GM19467 (cell line): ENCODE results near the gene ACTR3.
"Not testable (repeated sequence)": the region's sequence is repeated elsewhere in the genome, so short reads cannot be mapped to it uniquely, and the experiment has no call there.

ENCODE experiments used
- ATAC-seq: cut with Tn5 transposase; IDR thresholded peaks from one replicate; pipeline ENCODE4 v1.9.1; 2021; ENCODE audit warnings: mild to moderate bottlenecking, moderate library complexity; ENCODE audit not compliant: unreplicated experiment

Gene ACTR3

DNA sequence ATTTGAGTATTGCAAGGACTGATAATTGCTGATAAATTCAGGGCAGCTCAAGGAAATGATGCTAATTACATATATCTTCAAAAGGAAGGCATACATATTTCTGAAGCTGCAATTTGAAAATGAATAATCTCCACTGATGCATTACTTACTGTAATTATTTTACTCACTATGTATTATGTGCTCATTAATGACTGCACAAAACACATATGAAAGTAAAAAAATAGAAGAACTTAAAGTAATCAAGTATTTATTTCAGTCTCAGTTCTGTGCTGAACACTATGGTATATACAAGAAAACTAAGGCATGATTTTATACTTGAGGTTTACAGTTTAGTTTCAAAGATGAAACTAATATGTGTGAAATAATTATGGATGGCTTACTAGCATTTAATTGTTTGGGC is 9.3 kb downstream of the ACTR3 start:
- no peak for ATAC-seq

DNA sequence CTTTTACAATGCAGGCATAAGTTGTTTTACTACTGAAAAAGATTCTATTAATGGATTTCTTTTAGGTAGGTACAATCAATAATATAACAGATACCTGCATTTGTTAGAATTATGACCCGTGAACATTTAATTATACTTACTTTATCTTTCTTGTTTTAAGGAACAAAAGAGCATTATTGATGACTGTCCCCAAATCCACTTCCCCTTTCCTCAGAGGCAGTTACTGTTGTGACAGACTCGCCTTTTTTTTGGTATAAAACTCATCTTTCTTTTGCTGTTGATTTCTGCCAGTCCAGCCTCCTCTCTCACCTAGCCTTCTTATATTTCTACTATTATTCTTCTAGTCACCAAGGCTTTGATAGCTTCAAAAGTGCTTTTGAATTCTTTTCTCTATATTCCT is 12.1 kb downstream of the ACTR3 start:
- no peak for ATAC-seq

DNA sequence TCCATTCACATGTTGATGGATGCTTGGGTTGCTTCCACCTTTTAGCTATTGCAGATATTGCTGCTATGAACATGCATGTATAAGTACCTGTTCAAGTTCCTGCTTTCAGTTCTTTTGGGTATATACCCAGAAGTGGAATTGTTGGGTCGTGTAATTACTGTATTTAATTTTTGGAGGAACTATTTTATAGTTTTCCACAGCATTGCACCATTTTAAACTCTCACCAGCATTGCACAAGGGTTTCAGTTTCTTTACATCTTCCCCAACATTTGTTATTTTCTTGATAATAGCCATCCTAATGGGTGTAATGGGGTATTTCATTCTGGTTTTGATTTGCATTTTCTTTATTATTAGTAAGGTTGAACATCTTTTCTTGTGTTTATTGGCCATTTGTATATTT is 16.0 kb downstream of the ACTR3 start:
- no peak for ATAC-seq

DNA sequence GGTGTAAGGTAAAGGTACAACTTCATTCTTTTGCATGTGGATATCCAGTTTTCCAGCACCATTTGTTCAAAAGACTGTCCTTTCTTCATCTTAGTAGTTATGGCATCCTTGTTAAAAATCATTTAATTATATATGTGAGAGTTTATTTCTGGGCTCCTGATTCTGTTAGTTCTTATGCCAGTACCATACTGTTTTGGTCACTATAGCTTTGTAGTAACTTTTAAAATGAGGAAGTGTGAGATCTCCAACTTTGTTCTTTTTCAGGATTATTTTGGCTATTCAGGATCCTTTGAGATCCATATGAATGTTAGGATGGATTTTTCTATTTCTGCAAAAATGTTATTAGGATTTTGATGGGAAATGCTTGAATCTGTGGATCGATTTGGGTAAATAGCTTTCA is 16.8 kb downstream of the ACTR3 start:
- no peak for ATAC-seq

DNA sequence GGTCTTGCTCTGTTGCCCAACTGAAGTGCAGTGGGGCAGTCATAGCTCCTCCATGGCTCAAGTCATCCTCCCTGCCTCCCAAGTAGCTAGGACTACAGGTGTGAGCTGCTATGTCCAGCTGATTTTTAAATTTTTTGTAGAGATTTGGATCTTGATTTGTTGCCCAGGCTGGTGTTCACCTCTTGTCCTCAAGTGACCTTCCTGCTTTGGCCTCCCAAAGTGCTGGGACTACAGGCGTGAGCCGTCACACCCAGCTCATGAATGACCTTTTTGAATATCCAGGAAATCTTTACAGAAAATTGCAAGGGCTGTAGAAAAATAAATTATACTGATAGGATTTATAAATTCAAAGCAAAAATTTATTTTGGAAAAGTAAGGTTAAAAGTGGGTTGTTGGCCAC is 17.4 kb downstream of the ACTR3 start:
- ATAC-seq = no peak

DNA sequence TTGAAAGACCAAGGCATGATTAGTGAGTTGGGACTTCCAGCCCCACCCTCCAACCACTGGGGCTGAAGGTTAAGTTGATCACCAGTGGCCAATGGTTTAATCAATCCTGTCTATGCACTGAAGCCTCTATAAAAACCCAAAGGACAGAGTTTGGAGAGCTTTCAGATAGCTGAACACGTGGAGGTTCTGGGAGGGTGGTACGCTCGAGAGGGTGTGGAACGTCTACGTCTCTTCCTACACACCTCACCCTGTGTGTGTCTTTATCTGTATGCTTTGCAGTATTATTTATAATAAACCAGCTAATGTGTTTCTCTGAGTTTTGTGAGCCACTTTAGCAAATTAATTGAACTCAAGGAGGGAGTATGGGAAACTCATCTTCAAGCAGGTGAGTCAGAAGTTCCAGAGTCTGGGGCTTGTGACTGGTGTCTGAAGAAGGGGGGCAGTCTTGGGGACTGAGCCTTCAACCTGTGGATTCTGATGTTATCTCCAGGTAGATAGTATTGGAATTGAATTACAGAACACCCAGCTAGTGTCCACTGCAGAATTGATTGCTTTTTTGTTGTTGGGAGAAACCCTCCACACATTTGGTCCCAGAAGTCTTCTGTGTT is 20.3 kb downstream of the ACTR3 start:
- no peak for ATAC-seq

DNA sequence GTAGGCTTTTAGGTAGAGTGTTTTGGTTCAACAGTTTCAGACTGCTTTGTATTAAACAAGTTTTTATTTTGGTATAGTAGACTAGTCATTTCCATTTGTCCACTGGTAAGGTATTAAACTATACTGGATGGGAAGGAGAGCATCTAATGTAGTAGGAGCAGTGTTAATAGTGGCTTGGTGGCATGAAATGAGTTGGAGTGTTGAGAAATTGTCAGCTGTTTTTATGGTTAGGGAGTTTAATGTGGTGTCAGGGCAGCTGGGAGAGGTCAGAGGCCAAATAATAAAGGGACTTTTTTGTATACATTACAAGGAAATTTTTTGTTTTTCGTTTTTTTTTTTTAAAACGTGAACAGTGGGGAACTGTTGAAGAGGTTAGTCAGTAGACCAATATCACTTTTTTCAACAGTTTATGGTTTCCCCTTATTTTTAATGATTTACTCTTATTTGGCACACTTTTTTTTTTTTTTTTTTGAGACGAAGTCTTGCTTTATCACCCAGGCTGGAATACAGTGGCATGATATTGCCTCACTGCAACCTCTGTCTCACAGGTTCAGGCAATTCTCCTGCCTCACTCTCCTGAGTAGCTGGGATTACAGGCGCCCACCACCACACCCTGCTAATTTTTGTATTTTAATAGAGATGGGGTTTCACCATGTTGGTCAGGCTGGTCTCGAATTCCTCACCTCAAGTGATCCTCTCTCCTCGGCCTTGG is 21.2 kb downstream of the ACTR3 start:
- no peak for ATAC-seq

DNA sequence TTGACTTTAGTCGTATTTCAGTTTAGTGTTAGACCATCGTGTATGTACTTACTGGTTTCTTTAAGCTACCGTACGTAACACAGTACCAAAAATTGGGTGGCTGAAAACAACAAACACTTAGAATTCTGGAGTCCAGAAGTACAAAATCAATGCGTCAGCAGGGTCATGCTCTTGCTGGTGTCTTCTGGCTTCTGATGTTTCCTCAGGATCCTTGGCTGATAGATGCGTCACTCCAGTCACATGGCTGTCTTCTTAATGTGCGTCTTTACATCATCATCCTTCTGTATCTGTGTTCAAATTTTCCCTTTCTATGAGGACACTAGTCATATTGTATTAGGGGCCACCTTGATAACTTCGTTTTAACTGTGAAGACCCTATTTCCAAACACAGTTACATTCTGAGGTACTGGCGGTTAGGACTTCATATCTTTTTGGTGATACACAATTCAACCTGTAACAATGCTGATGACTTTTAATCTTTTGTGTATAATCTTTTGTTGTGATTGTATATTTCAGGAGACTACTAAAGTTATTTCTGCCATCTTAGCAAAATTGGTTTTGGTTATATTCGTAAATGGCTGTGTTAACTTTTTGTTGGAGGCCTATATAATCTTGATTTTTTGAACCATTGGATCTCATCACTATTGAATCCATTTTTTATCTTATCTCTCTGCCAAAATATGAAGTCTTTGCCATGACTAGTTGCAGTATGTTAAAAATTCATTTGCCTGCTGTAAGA is 25.4 kb downstream of the ACTR3 start:
- ATAC-seq = no peak

DNA sequence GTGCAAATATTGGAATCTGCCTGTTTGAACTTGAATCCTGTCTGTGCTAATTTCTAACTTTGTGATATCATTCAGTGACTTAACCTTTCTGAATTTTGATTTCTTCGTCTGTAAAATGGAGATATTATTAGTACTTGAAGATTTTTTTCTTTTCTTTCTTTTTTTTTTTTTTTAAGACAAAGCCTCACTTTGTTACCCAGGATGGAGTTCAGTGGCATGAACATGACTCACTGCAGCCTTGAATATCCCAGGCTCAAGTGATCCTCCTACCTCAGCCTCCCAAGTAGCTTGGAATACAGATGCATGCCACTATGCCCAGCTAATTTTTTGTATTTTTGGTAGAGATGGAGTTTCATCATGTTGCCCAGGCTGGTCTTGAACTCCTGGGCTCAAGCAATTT is 28.3 kb downstream of the ACTR3 start:
- ATAC-seq = no peak

DNA sequence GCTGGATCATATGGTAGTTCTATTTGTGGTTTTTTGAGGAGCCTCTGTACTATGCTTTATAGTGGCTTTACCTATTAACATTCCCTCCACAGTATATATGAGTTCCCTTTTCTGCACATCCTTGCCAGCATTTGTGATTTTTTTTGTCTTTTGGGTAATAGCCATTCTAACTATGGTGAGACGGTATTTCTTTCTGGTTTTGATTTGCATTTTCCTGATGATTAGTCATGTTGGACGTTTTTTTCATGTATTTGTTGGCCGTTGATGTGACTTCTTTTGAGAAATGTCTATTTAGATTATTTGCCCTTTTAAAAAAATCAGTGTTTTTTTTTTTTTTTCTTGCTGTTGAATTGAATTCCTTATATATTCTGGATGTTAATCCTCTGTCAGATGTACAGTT is 31.1 kb downstream of the ACTR3 start:
- no peak for ATAC-seq

DNA sequence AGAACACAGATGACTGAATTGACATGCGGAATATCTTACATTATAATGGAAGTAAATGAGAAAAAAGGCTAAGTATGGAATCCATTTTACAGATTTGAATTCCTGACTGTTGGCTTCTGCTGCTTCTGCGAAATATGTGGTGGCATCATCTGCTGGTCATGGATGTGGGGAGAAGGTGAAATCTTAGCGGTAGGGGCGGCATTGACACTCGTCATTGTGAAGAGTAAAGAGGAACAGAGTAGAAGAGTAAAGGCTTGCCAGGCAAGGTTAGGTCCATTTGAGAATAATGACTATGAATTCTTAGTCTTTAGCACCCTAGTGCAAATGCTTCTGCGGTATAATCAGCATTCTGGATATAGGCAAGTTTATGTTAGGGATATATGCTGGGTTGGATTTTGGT is 32.4 kb downstream of the ACTR3 start:
- no peak for ATAC-seq

DNA sequence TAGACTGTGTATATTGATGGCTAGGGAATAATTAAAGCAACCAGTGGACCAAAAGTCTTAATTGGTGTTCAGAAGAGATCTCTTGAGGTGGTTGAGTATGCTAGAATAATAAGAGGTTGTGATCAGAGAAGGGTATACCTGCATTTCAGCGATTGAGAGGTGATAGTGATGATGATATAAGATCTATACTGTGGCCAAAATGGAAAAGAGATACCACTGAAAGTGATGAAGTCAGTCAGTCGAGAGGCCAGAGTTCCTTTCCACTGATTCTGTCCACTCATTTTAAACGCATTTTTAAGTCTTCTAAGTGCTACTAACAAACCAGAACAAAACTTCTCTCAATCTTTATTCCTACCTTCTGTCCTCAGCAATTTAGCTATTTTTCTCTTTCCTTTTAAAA is 32.9 kb downstream of the ACTR3 start:
- no peak for ATAC-seq

DNA sequence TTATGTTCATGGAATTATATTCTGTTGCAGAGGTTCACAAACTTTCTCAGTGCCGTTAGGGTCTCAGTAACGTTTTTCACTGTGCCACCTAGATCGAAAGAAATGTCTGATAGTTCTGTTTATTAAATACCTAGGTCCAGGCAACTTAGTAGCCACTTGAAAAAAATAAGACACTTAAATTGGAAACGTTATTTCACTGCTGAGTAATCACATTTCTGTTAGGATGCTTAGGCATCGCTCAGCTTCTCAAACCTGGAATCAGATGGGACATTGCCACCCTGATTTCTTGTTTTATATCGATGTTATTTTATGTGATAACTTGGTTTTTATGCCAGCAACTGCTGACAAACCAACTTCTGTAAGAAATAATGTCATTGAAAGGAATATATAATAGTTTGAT is 36.0 kb downstream of the ACTR3 start:
- no peak for ATAC-seq

DNA sequence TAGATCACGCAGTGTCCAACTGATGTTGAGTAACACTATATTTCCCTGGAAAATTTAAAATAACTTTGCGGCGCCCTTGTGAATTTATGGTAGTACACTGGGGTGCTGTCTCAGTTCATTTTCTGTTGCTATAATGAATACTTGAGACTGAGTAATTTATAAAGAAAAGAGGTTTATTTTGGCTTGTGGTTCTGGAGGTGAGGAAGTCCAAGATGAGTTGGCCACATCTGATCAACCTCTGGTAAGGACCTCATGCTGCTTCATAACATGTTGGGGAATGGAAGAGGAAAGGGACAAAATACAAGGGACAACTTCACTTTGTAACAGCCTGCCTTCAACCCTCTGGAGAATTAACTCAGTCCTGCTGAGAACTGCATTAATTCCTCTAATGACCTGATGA is 36.4 kb downstream of the ACTR3 start:
- no peak for ATAC-seq

DNA sequence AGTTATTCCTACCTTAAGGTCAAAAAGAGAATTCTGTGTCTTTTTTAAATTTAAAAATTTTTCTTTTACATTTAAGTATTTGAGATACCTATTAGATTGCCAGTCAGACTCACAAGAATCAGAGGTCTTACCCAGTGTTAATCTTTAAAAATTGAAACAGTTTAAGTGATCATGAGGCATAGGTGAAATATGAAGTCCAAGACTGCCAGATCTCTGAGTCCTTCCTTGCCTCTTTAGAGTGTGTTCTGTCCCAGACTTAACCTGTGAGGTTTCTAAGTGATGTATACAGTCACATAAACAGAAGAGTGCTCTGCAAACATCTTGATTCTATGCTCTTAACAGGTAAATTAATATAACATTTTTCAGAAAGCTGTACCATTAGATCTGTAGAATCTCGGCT is 40.6 kb downstream of the ACTR3 start:
- no peak for ATAC-seq

DNA sequence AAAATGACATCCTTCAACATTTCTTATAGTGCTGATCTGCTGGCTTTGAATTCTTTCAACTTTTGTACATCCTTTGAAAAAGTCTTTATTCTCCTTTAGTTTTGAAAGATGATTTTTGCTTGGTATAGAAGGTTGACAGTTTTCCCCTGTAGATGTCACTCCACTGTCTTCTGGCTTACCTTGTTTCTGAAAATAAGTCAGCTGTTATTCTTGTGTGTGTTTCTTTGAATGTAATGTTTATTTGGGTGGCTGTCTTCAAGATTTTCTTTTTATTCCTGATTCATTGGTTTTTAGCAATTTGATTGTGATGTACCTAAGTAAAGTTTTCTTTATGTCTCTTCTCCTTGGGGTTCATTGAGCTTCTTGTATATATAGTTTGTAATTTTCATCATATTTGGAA is 47.6 kb downstream of the ACTR3 start:
- ATAC-seq = no peak

DNA sequence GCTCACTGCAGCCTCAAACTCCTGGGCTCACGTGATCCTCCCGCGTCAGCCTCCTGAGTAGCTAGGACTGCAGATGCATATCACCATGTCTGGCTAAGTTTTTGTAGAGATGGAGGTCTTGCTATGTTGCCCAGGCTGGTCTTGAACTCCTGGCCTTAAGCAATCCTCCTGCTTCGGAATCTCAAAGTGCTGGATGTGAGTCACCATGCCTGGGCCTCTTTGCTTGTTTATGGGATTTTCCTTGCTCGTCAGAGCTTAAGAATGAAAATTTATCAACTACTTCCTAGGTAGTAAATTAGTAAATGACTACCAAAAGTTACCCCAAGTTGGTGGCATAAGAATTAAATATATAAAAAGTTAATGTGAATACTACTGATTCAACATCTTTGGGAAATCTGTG is 51.0 kb downstream of the ACTR3 start:
- no peak for ATAC-seq

DNA sequence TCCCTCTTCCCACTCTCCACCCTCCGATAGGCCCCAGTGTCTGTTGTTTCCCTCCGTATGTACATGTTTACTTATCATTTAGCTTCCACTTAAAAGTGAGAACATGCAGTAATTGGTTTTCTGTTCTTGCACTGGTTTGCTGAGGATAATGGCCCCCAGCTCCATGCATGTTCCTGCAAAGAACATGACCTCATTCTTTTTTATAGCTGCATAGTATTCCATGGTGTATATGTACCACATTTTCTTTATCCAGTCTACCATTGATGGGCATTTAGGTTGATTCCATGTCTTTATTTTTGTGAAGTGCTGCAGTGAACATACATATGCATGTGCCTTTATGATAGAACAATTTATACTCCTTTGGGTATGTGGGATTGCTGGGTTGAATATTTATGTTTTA is 55.9 kb downstream of the ACTR3 start:
- ATAC-seq = not testable (repeated sequence)

DNA sequence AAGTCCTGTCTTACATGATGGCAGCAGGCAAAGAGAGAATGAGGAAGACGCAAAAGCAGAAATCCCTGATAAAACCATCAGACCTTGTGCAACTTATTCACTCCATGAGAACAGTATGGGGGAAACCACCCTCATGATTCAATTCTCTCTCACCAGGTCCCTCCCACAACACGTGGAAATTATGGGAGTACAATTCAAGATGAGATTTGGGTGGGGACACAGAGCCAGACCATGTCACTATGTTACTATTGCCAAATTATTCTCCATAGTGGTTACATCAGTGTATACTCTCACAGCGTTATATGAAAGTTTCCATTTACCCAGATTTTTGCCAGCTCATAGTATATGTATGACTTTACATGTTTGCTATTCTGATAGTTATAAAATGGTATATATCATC is 61.0 kb downstream of the ACTR3 start:
- not testable (repeated sequence) for ATAC-seq

DNA sequence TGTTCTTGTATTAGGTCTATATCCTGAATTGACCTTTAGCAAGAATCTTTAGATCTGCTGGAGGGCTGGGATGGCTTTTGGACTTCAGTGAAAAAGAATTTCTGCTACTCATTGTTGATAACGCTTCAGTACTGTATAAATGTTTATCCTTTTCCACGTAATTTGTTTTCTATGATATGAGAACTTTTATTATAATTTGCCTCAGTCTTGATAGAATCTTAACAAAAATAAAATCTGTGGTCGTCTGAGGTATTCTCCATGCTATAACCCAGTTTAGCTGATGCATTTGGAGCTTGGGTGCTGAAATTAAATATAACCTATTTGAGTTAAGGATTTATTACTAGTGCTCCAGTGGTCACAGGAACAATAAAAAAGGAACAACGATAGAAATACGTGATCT is 71.1 kb downstream of the ACTR3 start:
- no peak for ATAC-seq

DNA sequence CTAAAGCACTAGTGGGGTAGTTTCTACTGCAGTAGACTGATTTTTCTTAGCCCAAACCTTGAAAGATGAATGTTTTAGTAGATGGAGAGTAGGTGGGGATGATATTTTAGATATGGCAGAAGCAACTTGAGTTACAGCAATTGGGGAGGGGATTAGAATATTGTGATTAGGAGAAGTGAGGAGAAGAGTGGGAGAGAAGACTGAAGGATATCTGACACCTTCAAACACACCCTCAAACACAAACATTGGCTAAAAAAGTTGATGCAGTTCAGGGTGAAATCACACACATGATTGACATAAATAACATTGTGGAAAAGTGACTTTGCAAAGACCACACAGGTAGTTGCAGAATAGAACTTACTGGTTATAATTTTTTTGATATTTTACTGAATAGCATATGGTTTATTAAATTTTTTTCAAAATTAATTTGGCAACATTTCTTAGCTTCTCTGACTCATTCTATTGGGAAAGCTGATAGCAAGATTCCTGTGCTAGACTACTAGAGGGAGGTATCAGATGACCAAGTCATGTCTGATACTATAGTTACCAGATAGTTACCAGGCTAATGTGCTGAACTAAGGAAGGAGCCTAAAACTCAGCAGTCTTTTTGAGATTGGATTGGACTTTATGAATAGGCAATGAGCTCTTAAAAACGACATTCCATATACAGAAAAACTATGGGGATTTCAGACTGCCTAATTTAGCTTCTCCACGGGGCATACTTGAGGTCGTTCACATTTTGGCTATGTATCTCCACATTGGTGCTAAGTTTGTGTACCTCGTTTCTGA is 73.0 kb downstream of the ACTR3 start:
- no peak for ATAC-seq

DNA sequence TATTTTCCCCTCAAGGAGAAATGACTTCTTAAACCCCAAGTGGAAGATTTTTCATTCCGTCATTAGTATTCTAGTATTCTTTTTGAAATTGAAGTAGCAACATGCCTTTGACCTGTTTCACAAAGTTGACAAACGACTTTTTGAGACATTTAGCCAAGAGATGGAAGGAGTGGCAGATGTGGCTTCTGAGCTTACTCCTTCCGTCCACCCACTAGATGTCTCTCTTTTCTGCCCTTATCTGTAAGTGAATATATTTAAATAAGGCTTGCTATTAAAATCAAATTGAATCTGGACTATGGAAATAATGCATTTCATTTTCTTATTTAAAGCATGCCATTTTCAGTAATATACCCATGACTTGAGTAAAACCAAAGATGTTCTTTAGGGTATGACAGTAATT is 74.1 kb downstream of the ACTR3 start:
- no peak for ATAC-seq
